ENCODE data around the gene PCLO. TPM values are rescaled to one million over a fixed set of nuclear protein-coding genes. Genes with fewer than 3 reads are reported as not detected.

The PCLO gene
- total and polyA plus RNA-seq, 9 donors: 0.31 to 3.6 (median 1.4) TPM

- Histone ChIP-seq H3K27ac (no peak overlapping the region), H3K27me3 (no peaks in the 10 kb centered on the region), H3K4me1 (ENCODE audit: insufficient read depth) (no peaks in the 10 kb centered on the region), H3K36me3 (no peaks in the 10 kb centered on the region), H3K4me3 (no peak overlapping the region), H3K9me3 (no peaks in the 10 kb centered on the region)
- no peak for DNase-seq
- TF ChIP-seq POLR2A (IDR thresholded peaks at IDR 0.05): no peak
- TF ChIP-seq, protein P1, sequence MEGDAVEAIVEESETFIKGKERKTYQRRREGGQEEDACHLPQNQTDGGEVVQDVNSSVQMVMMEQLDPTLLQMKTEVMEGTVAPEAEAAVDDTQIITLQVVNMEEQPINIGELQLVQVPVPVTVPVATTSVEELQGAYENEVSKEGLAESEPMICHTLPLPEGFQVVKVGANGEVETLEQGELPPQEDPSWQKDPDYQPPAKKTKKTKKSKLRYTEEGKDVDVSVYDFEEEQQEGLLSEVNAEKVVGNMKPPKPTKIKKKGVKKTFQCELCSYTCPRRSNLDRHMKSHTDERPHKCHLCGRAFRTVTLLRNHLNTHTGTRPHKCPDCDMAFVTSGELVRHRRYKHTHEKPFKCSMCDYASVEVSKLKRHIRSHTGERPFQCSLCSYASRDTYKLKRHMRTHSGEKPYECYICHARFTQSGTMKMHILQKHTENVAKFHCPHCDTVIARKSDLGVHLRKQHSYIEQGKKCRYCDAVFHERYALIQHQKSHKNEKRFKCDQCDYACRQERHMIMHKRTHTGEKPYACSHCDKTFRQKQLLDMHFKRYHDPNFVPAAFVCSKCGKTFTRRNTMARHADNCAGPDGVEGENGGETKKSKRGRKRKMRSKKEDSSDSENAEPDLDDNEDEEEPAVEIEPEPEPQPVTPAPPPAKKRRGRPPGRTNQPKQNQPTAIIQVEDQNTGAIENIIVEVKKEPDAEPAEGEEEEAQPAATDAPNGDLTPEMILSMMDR (IDR thresholded peaks at IDR 0.05): no peak
- no peak for TF ChIP-seq EP300 (IDR thresholded peaks at IDR 0.05)
- intact Hi-C loops (cut with DNase I): no loop called here
- 81 to 89% (median 88%) methylated on average over 1 of the region's 1 CpG for WGBS, 3 donors
These were observed 148.1 kb downstream of the PCLO start for GRCh38 chr7:83014546-83014945.

GRCh38 chr7:83011954-83012353 is 150.7 kb downstream of the PCLO start:
- WGBS, 3 donors: 84 to 90% (median 87%) methylated on average over 1 of the region's 1 CpG
- no peaks in the 10 kb centered on the region for H3K9me3 ChIP-seq
- TF ChIP-seq POLR2A (IDR thresholded peaks at IDR 0.05): no peak
- TF ChIP-seq, protein P1 (IDR thresholded peaks at IDR 0.05): no peak
- no peaks in the 10 kb centered on the region for H3K4me1 ChIP-seq (ENCODE audit: insufficient read depth)
- intact Hi-C loops (cut with DNase I): no loop called here
- no peak overlapping the region for H3K27ac ChIP-seq
- no peak for DNase-seq
- H3K36me3 ChIP-seq: no peaks in the 10 kb centered on the region
- no peak overlapping the region for H3K4me3 ChIP-seq
- no peaks in the 10 kb centered on the region for H3K27me3 ChIP-seq

- Histone ChIP-seq H3K27ac (no peak overlapping the region), H3K36me3 (no peaks in the 10 kb centered on the region), H3K4me1 (ENCODE audit: insufficient read depth) (no peaks in the 10 kb centered on the region), H3K27me3 (no peaks in the 10 kb centered on the region), H3K9me3 (no peaks in the 10 kb centered on the region), H3K4me3 (no peak overlapping the region)
- DNase-seq: no peak
- WGBS, 3 donors: 13 to 21% (median 17%) methylated on average over 1 of the region's 1 CpG
- intact Hi-C loops (cut with DNase I): no loop called here
- TF ChIP-seq POLR2A (IDR thresholded peaks at IDR 0.05) (no peak), EP300 (IDR thresholded peaks at IDR 0.05) (no peak)
- TF ChIP-seq, protein P1 (IDR thresholded peaks at IDR 0.05): no peak
These were observed 157.3 kb downstream of the PCLO start for GRCh38 chr7:83005410-83005809.

DNA sequence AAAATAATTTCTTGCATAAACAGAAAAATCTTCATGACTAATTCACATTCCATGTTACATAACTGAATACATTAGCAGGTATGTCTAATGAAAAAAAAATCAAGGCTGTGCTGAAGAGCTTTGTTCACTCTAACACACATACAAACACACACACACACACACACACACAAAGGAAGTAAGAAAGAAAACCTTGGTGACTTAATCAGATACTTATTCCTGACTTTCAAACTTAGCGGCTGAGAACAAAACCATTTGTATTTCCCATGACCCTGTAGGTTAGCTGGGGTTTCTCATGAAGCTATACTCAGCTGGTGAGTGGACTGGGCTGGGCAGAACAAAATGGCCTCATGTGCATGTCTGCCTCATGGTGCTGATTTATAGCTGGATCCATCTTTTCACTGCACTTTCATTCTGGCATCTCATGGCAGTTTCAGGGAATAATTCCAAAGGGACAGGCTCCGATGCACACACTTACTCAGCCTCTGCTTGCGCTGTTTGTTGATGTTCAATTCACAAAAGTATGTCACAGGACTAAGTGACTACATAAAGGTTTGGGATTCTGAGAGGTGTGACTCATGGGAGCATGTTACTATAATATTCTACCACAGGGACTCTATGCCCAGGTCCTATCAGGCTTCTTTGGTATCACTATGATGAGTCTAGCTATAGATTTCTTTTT is 161.2 kb downstream of the PCLO start:
- Histone ChIP-seq H3K36me3 (no peaks in the 10 kb centered on the region), H3K9me3 (no peaks in the 10 kb centered on the region), H3K4me3 (no peak overlapping the region), H3K27ac (no peak overlapping the region), H3K27me3 (no peaks in the 10 kb centered on the region), H3K4me1 (ENCODE audit: insufficient read depth) (no peaks in the 10 kb centered on the region)
- TF ChIP-seq, protein P1 (IDR thresholded peaks at IDR 0.05): no peak
- no peak for TF ChIP-seq EP300 (IDR thresholded peaks at IDR 0.05)
- TF ChIP-seq POLR2A (IDR thresholded peaks at IDR 0.05): no peak
- intact Hi-C loops (cut with DNase I): no loop called here
- no peak for DNase-seq
- WGBS, 3 donors: 97 to 99% (median 98%) methylated on average over 3 of the region's 3 CpGs
